ENCODE data around the gene MTUS2.
A peak's percentile ranks its signal among the peaks of the same experiment; 100 is the strongest.

MTUS2 gene

GRCh38 chr13:29369060-29369743, 549.1 kb downstream of the MTUS2 start:
- Histone ChIP-seq H3K27ac (replicated peaks) (no peak overlapping the region), H3K27me3 (ENCODE audit: insufficient read depth, poor library complexity, severe bottlenecking) (no peaks in the 10 kb centered on the region), H3K4me3 (replicated peaks; ENCODE audit: insufficient read depth, low read length) (no peak overlapping the region)
- TF ChIP-seq SPI1 (IDR thresholded peaks at IDR 0.05; ENCODE audit: borderline replicate concordance, low read depth) (peak; percentile 83; the same call in 1 of the 2 replicates), REST (IDR thresholded peaks at IDR 0.05; ENCODE audit: insufficient replicate concordance, low read depth) (no peak), GABPA (IDR thresholded peaks at IDR 0.05; ENCODE audit: low read depth) (no peak), CTCF (IDR thresholded peaks at IDR 0.05; ENCODE audit: insufficient read depth, low read length) (peak; percentile 49)
- peak; percentile 42 to 80 for DNase-seq (ENCODE audit: low read depth in 1 of 2, low spot score in 1 of 2)

GRCh38 chr13:29379281-29379680, 559.1 kb downstream of the MTUS2 start:
- no peak for TF ChIP-seq POLR2AphosphoS5 (IDR thresholded peaks at IDR 0.05; ENCODE audit: low read depth)
- no peak for TF ChIP-seq REST (IDR thresholded peaks at IDR 0.05; ENCODE audit: insufficient replicate concordance, low read depth)
- TF ChIP-seq GABPA (IDR thresholded peaks at IDR 0.05; ENCODE audit: low read depth) = no peak
- TF ChIP-seq SPI1 (IDR thresholded peaks at IDR 0.05; ENCODE audit: borderline replicate concordance, low read depth) = no peak
- no peak for TF ChIP-seq CTCF (IDR thresholded peaks at IDR 0.05; ENCODE audit: insufficient read depth, low read length)
- Histone ChIP-seq H3K27me3 (ENCODE audit: insufficient read depth, poor library complexity, severe bottlenecking) (no peaks in the 10 kb centered on the region), H3K4me3 (replicated peaks; ENCODE audit: insufficient read depth, low read length) (no peak overlapping the region), H3K27ac (replicated peaks) (no peak overlapping the region)
- DNase-seq (ENCODE audit: low read depth in 1 of 2, low spot score in 1 of 2) = no peak

- TF ChIP-seq REST (IDR thresholded peaks at IDR 0.05; ENCODE audit: insufficient replicate concordance, low read depth) = no peak
- TF ChIP-seq CTCF (IDR thresholded peaks at IDR 0.05; ENCODE audit: insufficient read depth, low read length) = no peak
- TF ChIP-seq POLR2AphosphoS5 (IDR thresholded peaks at IDR 0.05; ENCODE audit: low read depth) = no peak
- TF ChIP-seq GABPA (IDR thresholded peaks at IDR 0.05; ENCODE audit: low read depth) = no peak
- no peak for TF ChIP-seq SPI1 (IDR thresholded peaks at IDR 0.05; ENCODE audit: borderline replicate concordance, low read depth)
- no peaks in the 10 kb centered on the region for H3K27me3 ChIP-seq (ENCODE audit: insufficient read depth, poor library complexity, severe bottlenecking)
- no peak overlapping the region for H3K27ac ChIP-seq (replicated peaks)
- H3K4me3 ChIP-seq (replicated peaks; ENCODE audit: insufficient read depth, low read length) = no peak overlapping the region
- DNase-seq (ENCODE audit: low read depth in 1 of 2, low spot score in 1 of 2) = no peak
Observed at GRCh38 chr13:29379865-29380264, 559.7 kb downstream of the MTUS2 start.

Measured in HL-60 (cell line).